Stimulated activated CD4-positive, alpha-beta T cell treated with anti-CD3 and anti-CD28 coated beads, Interleukin-15, amount 100 ng/mL, for 1 hour (primary cell): ENCODE measurements around the gene COQ10B.
"Not testable (repeated sequence)": the region's sequence is repeated elsewhere in the genome, so short reads cannot be mapped to it uniquely, and the experiment has no call there.

Experiments
- DNase-seq, 2 donors: peaks; one replicate each; pipeline ENCODE4 v3.0.0-alpha.2; 2020; ENCODE audit warnings: low read depth in 1 of 2, low spot score in 1 of 2

The COQ10B gene

DNA sequence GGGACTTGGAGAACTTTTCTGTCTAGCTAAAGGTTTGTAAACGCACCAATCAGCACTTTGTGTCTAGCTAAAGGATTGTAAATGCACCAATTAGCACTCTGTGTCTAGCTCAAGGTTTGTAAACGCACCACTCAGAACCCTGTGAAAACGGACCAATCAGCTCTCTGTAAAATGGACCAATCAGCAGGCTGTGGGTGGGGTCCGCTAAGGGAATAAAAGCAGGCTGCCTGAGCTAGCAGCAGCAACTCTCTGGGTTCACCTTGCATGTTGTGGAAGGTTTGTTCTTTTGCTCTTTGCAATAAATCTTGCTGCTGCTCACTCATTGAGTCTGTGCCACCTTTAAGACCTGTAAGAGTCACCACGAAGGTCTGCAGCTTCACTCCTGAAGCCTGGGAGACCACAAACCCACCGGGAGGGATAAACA is 2.4 kb upstream of the COQ10B start:
- not testable (repeated sequence) for DNase-seq

DNA sequence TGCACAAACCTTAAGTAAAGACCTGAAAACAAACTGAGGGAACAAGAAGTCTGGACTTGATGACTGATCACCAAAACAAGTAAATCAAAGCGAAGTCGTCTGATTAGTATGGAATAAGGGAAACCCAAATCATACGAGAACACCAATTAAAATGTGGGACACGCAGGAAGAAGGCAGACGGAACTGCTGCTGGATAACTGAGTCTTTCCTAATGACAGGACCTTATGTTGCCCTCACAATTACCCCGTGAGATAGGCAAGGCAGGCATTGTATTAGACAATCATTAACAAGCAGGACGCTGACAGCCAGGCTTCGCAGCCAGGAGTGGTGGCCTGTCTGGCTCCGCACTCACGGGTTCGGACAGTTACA is 614 bp upstream of the COQ10B start:
- no peak for DNase-seq

DNA sequence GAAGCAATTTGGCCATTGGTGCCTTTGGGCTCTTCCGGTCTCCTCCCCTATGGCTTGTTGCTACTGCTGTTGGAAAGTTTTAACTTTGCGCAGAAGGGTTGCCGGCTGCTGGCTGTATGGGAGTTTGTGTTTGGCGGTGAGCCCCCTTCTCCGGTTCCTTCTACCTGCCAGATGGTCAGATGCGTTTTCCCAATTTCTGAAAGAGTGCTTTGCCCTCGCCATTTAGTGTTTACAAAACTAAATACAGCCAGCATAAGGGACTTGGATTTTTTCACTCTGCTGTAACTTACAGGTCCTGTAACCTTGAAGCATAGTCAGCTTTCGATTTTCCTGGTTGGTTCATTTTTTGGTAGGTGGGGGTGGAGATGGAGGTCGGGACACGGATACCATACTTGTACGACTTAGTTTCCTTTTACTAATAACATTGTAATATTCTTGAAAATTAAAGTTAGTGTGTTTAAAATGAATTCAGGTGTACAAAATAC is 604 bp downstream of the COQ10B start:
- DNase-seq: peak in 1 of 2 donors; percentile 54

DNA sequence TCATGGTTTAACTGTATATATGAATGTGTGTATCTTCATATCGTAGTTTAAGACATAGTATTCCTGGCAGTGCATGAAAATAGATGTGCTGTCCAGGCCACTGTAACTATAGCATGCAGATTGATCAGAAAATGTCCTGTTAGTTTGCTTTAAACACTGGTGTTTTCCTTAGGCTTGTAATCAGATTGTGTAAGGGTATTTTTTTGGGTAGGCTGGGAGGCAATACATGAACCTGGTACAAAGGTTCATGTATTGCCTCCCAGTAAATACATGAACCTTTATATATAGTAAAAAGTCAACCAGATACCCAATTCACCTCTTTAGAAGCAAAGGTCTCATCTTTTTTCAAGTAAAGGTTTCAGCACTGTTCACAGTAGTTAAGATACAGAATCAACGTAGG is 1.6 kb downstream of the COQ10B start:
- DNase-seq: no peak

DNA sequence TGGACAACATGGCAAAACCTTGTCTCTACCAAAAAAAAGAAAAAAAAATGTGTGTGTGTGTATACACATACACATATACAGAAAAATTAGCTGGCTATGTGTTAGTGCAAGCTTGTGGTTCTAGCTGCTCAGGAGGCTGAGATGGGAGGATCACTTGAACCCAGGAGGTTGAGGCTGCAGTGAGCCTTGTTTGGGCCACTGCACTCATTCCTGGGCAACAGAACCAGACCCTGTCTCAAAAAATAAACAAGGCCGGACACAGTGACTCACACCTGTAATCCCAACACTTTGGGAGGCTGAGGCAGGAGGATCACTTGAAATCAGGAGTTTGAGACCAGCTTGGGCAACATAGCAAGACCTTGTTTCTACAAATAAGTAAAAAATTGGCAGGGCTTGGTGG is 2.1 kb downstream of the COQ10B start:
- no peak for DNase-seq

DNA sequence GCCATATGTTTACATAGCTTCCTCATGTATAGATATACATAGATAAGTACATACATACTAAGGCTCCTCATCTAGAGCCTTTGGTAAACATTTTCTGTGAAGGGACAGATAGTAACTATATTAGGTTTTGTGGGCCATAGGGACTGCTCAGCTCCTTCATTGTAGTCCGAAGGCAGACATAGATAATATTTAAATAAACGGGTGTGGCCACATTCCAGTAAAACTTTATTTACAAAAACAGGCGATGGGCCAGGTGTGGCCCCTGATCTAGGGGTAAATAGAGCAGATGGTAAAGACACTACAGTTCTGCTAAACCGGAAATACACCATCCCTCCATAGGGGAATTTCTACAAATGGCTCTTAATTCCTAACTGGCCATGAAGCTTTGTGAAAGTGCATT is 7.3 kb downstream of the COQ10B start:
- no peak for DNase-seq

DNA sequence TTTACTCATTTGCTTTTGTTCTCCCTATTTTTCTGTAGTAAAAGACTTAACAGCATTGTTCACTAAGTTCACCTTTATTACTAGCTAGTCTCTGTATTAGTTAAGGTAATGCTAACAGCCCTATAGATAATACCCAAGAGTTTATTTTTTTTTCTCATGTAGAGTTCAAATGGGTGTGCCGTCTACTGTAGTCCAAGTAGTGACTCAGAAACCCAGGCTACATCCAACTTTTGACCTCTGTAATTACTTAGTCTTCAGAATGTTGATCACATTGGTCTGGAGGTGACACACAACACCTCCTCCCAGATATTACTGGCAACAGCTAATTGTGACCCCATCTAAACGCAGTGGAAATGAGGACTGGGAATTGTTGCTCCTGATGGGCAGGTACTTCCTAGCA is 7.7 kb downstream of the COQ10B start:
- no peak for DNase-seq

DNA sequence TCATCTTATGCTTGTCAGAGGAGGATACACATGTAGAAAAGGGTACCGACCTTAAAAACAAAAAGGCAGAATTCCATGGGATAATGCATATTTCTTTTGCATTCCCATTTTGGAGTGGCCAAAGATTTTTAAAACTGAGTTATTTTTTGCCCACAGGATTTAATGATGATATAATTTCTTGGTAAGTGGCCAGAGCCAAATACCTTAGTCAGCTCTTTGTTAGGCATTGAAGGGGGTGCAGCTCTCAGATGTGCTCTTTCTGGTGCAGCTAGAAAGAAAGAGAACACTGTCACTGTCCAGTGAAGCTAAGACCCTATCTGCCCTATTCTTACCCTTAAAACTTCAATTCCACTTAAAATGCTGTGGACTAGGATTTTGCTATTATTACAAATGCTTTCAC is 10.8 kb downstream of the COQ10B start:
- no peak for DNase-seq

DNA sequence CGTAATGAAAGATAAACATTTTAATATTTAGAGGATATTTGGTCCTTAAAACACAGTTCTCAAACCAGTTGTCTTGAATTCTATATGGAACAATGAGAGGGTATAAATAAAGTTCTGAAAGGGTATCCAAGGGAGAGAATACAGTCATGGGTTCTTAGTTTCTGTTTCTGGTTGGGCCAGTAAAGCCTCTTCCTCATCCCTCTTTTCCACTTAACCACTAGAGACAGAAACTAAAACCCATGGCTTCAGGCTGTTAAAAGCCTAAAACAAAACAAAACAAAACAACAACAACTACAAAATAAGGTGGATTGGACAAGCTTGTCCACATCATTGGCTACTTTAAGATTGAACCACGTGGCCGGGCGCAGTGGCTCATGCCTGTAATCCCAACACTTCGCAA is 18.8 kb downstream of the COQ10B start:
- no peak for DNase-seq

DNA sequence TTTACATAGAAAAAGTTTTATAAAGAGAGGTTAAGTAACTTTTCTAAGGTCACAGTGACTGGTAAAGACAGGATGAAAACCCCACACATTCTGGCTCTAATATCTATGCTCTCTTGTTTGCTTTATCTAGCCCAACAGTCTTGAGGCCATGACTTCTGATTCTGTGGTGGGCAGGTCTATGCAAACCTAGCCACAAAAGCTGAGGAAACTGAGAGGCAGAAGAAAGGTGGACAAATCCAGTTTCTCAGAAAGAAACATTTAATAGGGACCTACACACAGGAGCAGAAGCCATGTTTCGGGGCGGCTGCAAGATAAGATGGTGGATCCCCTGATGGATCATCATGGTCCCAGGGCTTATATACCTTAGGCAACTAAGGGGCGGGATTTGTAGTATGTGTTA is 24.4 kb downstream of the COQ10B start:
- no peak for DNase-seq

DNA sequence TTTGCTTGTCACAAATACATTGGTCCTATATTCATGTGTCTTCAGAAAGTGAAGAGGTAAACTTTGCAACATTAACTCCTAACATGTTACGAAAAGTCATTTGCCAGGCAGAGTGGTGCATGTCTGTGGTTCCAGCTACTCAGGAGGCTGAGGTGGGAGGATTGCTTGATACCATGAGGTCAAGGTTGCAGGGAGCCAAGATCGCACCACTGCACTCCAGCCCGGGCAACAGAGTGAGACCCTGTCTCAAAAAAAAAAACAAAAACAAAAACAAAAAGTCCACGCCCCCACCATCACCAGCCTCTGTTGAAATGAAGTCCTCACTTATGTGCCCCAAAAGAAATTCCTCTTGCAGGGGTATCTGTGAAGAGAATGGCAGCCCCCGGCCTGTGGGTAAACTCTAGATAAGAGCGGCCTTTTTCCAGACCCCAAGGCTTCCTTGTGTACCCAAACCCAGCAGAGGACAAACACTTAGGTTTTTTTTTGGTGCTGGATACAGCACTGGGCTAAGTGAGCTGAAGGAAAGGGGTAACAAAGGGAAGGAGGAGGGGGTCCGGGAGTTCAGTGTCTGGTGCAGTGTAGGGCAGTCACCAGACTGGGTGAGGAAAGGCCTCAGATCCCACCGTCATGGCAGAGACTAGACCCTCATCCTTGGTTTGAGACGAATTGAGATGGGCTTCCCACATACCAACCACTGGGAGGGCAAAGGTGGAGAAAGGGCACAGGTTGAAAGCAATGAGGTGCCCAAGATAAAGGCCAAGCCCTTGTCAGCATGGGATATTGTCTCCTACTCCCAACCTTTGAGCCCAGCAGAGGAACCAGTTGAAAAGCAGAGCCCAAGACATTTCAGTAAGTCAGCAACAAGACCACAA is 27.0 kb downstream of the COQ10B start:
- DNase-seq: no peak

DNA sequence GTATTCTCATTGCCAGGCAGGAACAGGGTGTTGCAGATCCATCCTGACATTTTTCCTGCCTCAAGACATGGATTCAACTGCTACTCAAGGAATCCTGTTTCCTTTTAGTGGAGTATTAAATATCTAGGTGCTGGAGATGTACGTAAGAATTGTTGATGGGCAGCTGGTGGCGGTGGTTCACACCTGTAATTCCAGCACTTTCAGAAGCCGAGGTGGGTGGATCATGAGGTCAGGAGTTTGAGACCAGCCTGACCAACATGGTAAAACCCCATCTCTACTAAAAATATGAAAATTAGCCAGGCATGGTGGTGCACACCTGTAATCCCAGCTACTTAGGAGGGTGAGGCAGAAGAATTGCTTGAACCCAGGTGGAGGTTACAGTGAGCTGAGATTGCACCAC is 30.9 kb downstream of the COQ10B start:
- DNase-seq: not testable (repeated sequence)

DNA sequence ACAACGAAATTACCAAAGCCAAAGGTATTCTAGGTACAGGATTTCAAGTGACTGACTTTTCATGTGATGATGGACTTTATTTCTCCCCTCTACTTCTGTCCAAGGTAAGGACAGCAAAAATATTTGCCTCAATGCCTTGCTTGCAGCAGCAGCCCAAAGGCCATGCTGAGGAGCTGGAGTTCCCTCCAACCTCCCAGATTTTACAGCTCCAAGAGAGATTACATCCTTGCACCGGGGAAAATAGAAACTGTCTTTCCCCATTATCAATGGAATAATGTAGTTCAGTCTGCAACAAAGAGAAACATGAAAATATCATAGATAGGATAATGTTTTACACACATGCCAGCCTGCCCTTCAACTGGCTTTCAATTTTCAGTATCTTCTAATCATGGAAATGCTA is 32.8 kb downstream of the COQ10B start:
- DNase-seq: no peak

DNA sequence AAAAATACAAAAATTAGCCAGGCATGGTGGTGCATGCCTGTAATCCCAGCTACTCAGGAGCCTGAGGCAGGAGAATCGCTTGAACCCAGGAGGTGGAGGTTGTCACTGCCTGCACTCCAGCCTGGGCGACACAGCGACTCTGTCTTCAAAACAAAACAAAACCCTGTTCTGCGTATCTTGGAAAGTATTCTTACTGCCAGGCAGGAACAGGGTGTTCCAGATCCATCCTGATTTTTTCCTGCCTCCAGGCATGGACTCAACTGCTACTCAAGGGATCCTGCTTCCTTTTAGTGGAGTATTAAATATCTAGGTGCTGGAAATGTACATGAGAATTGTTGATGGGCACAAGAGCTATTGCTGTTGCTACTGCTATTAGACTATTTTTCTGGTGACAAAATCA is 34.0 kb downstream of the COQ10B start:
- DNase-seq: no peak

DNA sequence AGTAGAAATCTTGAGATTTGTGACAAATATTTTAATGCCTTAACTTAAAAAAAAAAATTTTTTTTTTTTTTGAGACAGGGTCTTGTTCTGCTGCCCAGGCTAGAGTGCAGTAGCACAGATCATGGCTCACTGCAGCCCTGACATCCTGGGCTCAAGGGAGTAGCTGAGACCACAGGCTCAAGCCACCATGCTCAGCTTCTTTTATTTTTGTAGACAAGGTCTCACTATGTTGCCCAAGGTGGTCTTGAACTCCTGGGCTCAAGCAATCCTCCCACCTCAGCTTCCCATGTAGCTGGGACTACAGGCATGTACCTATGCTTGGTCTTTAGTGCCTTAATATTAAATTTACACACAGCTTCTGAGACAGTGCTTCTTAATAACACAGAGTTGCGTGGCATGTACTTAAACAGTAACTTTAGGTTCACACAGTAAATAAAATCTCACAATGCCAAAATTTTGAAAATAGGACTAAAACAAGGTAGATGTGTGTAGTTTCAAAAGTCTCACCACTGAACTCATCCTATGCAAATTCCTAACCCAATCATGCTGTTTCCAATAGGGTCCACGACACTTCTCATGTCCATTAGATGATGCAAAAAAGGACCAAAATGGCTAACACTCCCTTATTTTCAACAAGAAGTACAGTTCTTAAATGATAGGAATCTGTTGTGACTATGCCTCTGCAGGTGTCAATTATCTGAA is 42.2 kb downstream of the COQ10B start:
- no peak for DNase-seq

DNA sequence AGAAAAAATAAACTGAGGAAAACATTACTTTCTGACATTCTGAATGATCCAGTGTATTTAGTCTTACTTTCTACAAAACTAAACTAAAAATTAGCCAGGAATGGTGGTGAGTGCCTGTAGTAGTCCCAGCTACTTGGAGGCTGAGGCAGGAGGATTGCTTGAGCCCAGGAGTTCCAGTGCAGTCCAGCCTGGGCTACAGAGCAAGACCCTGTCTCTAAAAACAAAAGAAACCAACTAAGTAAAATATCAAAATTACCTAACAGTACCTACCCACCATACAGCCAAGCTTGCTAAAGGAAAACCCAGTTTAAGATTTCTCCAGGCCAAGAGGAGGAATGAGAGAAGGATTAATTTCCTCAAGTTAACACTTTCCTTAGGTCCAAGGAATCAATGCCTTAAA is 43.3 kb downstream of the COQ10B start:
- no peak for DNase-seq

DNA sequence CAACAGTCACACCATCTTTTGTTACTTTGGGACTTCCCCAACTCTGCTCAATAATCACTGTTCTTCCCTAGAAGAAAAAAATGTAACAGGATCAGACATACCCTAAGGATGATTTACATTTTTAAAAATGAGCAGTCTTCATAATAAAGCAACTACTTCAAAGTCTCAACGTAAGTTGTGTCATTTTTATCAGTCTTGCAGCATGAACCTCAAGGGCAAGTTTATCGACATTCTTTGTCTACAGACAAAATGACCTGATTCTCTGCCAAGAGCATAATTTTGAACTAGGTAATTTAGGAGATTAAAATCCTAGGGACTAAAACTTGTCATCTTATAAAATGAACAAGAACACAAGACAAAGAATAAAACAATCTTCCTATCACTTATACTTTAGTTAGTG is 44.0 kb downstream of the COQ10B start:
- no peak for DNase-seq

DNA sequence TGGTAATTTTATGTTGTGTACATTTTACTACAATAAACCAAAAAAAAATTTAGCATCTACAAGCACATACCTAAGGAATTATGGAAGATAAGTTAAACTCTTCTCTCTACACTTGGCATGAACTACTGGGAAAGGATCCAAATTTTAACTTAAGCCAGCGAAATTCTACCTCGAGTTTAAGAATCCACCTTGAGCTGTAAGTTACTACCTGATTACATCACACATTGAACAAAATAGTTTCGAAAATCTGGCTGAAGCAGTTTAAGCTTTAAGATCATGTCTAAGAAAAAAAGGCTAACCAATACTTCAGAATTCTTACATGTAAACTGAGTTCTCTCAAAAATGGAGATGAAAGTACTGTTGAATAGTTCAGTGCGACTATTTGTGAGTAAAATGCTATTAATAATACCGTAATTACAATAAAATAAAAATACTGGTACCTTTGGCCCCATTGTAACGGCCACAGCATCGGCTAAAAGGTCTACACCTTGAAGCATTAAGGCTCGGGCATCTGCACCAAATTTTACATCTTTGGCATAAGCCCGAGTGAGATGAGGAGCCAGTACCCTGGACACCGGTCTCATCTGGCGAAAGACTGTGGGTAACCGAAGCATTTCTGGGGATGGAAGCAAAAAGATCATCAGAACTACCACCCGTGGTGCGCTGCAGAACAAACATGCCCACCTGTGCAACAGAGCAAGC is 45.0 kb downstream of the COQ10B start:
- no peak for DNase-seq

DNA sequence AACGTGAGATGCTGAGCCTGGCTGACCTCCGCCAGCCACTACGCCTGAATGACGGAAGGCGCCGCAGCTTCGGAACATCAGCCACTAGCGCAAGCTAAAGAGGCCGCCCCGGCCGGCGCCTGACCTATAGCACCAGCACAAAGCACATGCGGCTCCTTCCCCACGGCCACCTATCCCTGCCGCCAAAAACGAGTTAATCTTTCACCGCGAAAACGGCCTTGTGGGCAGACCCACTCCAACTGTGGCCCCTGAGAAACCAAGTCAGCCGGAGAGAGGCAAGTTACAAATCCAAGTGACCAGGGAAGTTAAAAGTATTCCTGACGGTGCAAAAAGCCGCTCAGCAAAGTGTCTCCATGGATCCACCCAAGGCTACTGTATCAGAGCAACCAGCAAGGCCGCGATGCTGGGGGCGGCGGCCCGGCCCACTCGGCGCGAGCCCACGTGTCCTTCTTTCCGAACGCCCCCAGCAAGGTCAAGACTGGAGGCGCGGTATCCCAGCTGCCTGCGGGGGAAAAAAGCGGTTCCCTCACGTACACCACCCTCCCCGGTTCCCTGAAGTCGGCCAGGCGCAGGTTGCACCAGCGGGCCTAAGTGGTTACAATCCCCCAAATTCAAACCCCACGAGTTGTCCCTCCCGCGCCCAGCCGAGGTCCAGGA is 45.7 kb downstream of the COQ10B start:
- peak; percentile 25 to 38 for DNase-seq

DNA sequence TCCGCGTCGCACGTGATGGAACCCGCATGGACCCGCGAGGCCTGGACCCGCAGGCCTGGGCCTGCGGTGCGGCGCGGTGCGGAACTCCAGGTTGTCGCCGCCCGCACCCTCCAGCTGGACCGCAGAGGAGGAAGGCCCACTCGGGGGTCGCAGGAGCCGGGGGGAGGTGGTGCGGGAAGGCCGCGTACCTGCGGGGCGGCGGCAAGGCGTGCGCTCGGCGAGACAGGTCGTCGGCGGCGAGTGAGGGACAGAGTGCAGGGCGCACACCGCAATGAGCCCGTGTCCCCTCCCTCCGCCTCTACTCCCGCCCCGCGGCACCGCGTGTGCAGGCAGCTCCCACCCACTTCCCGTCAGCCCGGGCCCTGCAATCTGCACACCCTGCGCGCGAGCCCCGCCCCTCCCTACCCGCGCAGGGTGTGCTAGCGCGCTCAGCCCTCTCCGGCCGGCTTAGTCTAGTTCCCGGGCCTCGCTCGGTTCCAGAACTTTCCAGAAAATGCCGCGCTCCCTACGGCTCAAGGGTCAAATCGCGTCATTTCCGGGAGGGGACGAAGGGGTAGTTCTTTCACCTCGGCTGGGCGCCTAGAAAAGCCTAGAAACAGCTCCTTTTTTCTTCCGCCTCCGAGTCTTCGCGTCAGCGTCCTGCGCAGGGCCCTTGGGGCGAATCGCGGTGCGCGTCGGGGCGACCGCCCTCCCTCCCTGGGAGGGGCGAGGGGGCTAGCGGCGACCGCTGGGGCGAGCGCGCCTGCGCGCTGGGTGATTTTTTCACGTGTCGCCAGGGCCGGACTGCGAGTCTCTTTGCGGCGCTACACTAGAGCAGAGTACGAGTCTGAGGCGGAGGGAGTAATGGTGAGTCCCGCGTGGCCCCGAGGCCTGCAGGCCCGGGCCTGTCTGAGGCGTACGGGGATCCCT is 46.5 kb downstream of the COQ10B start, which contains the start of the genes HSPD1 and HSPE1:
Gene HSPD1 (minus strand): TSS at position 247 of the 909 bp plus-strand sequence. CDS start 992 bp downstream, outside the sequence.
Gene HSPE1 (plus strand): TSS at position 786 of the 909 bp plus-strand sequence. CDS start 58 bp downstream, at position 844.
- DNase-seq: peak; percentile 93 to 97
